ENCODE measurements around the gene HS2ST1. TPM values are rescaled to one million over a fixed set of nuclear protein-coding genes. Genes with fewer than 3 reads are reported as not detected.
A peak's percentile ranks its signal among the peaks of the same experiment; 100 is the strongest.

HS2ST1 gene
- total RNA-seq, 6 donors from 2014 or later: 8.4 to 20.3 (median 13.9) TPM

- no peak overlapping the region for H3K4me3 ChIP-seq
- ATAC-seq (ENCODE audit: low FRiP score in 2 of 2) (peak in 1 of 2 donors; percentile 74), DNase-seq (no peak)
- no peaks in the 10 kb centered on the region for H3K9me3 ChIP-seq
- H3K36me3 ChIP-seq: no peaks in the 10 kb centered on the region
- H3K27me3 ChIP-seq: no peaks in the 10 kb centered on the region
- no peak overlapping the region for H3K27ac ChIP-seq
- 49 to 56% methylated on average over 3 of the region's 3 CpGs for WGBS, 2 donors
- no peak for TF ChIP-seq POLR2AphosphoS5 (IDR thresholded peaks at IDR 0.05)
- TF ChIP-seq EP300 (IDR thresholded peaks at IDR 0.05): no peak
- peak in 5 of 6 experiments; percentile 25 to 45 (median 35) for TF ChIP-seq CTCF (IDR thresholded peaks at IDR 0.05)
- no peak for TF ChIP-seq POLR2A (IDR thresholded peaks at IDR 0.05)
- no peaks in the 10 kb centered on the region for H3K4me1 ChIP-seq
These were observed 169.9 kb downstream of the HS2ST1 start for GRCh38 chr1:87084244-87084836.

- no peak for DNase-seq
- TF ChIP-seq CTCF (IDR thresholded peaks at IDR 0.05): no peak
- H3K4me3 ChIP-seq: no peak overlapping the region
- WGBS, 2 donors: 88 to 94% methylated on average over 8 of the region's 8 CpGs
- H3K9me3 ChIP-seq: no peaks in the 10 kb centered on the region
- no peak overlapping the region for H3K27ac ChIP-seq
- H3K27me3 ChIP-seq: no peaks in the 10 kb centered on the region
- no peak for ATAC-seq (ENCODE audit: low FRiP score in 2 of 2)
- H3K4me1 ChIP-seq: no peaks in the 10 kb centered on the region
- H3K36me3 ChIP-seq: no peaks in the 10 kb centered on the region
These were observed 171.7 kb downstream of the HS2ST1 start for GRCh38 chr1:87086120-87086519.

GRCh38 chr1:87089070-87089736, 174.8 kb downstream of the HS2ST1 start:
- no peak for ATAC-seq (ENCODE audit: low FRiP score in 2 of 2)
- no peaks in the 10 kb centered on the region for H3K27me3 ChIP-seq
- H3K27ac ChIP-seq: no peak overlapping the region
- WGBS, 2 donors: 63 to 91% methylated on average over 5 of the region's 5 CpGs
- no peak overlapping the region for H3K4me3 ChIP-seq
- H3K4me1 ChIP-seq: no peaks in the 10 kb centered on the region
- no peak for DNase-seq
- TF ChIP-seq POLR2AphosphoS5 (IDR thresholded peaks at IDR 0.05) (no peak), CTCF (IDR thresholded peaks at IDR 0.05) (no peak), POLR2A (IDR thresholded peaks at IDR 0.05) (no peak), EP300 (IDR thresholded peaks at IDR 0.05) (no peak)
- H3K36me3 ChIP-seq: no peaks in the 10 kb centered on the region
- H3K9me3 ChIP-seq: no peaks in the 10 kb centered on the region

- DNase-seq: no peak
- no peaks in the 10 kb centered on the region for H3K27me3 ChIP-seq
- WGBS, 2 donors: 74 to 81% methylated on average over 2 of the region's 2 CpGs
- H3K36me3 ChIP-seq: no peaks in the 10 kb centered on the region
- TF ChIP-seq EP300 (IDR thresholded peaks at IDR 0.05): no peak
- TF ChIP-seq CTCF (IDR thresholded peaks at IDR 0.05): no peak
- TF ChIP-seq POLR2AphosphoS5 (IDR thresholded peaks at IDR 0.05): no peak
- TF ChIP-seq POLR2A (IDR thresholded peaks at IDR 0.05): no peak
- ATAC-seq (ENCODE audit: low FRiP score in 2 of 2): no peak
- no peaks in the 10 kb centered on the region for H3K4me1 ChIP-seq
- H3K4me3 ChIP-seq: no peak overlapping the region
- H3K27ac ChIP-seq: no peak overlapping the region
- no peaks in the 10 kb centered on the region for H3K9me3 ChIP-seq
These were observed 175.4 kb downstream of the HS2ST1 start for GRCh38 chr1:87089823-87090222.

GRCh38 chr1:87091425-87091824, 177.0 kb downstream of the HS2ST1 start:
- no peak for DNase-seq
- TF ChIP-seq EP300 (IDR thresholded peaks at IDR 0.05) (no peak), CTCF (IDR thresholded peaks at IDR 0.05) (no peak), POLR2A (IDR thresholded peaks at IDR 0.05) (no peak), POLR2AphosphoS5 (IDR thresholded peaks at IDR 0.05) (no peak)
- Histone ChIP-seq H3K27me3 (no peaks in the 10 kb centered on the region), H3K36me3 (no peaks in the 10 kb centered on the region), H3K4me1 (no peaks in the 10 kb centered on the region), H3K9me3 (no peaks in the 10 kb centered on the region), H3K27ac (no peak overlapping the region), H3K4me3 (no peak overlapping the region)
- WGBS, 2 donors: 88 to 89% methylated on average over 2 of the region's 2 CpGs
- no peak for ATAC-seq (ENCODE audit: low FRiP score in 2 of 2)

Measured in upper lobe of left lung (tissue), 6 donors.